H1 (cell line): ENCODE measurements around the gene MSANTD2. TPM values are rescaled to one million over a fixed set of nuclear protein-coding genes. Genes with fewer than 3 reads are reported as not detected.

Source experiments
- CBX5 ChIP-seq: fragments of 300-800, 300-1000 bp; sonication (generic); IDR thresholded peaks from 2 replicates; pipeline ENCODE4 v1.7.1; 2016; ENCODE audit warnings: antibody characterized with exemption, low read length, low read depth
- CTBP2 ChIP-seq: IDR thresholded peaks from 2 replicates; pipeline ENCODE4 v1.7.0; 2011; ENCODE audit warnings: borderline replicate concordance, mild to moderate bottlenecking, moderate library complexity, mixed read lengths, low read length; ENCODE audit not compliant: insufficient read depth, insufficient read length
- KDM1A ChIP-seq: fragments of 200-600, 300-600 bp; sonication (generic); IDR thresholded peaks from 2 replicates; pipeline ENCODE4 v1.7.1; 2016; ENCODE audit warnings: mild to moderate bottlenecking, low read length, borderline replicate concordance
- polyA plus RNA-seq, 7 experiments: library from polyadenylated mRNA; depleted of rRNA in 3 of 7; stranded (reverse) in 5 of 7; unstranded in 2 of 7; fragments of >200 nt in 5 of 7; fragments of 200-250 nt in 2 of 7; gene quantifications; 1 replicate in 5 of 7; 2 replicates in 1 of 7; 4 replicates in 1 of 7; pipeline versions ENCODE4 v1.2.1 to v1.2.3, GENCODE V29; 2011 to 2013; ENCODE audit warnings: missing spikeins in 2 of 7, mixed read lengths in 2 of 7
- total RNA-seq: library from RNA; stranded (reverse); fragmentation: NEBNext Ultra II Directional; extraction: Animal tissue kit (Norgen Biotek cat#: 25700); gene quantifications from 2 replicates; pipeline ENCODE4 v1.2.1, GENCODE V29; 2021
- TF ChIP-seq, protein P1 (sequence below): IDR thresholded peaks from 2 replicates; pipeline ENCODE4 v1.6.1; 2011; ENCODE audit warnings: low read depth, mild to moderate bottlenecking, low read length; ENCODE audit not compliant: insufficient read depth

Gene MSANTD2
- total and polyA plus RNA-seq, 2 of the 8 experiments (the other 6 are each of a cell fraction or from before 2014, with no cell fraction given): 8.2 to 15.9 TPM

DNA sequence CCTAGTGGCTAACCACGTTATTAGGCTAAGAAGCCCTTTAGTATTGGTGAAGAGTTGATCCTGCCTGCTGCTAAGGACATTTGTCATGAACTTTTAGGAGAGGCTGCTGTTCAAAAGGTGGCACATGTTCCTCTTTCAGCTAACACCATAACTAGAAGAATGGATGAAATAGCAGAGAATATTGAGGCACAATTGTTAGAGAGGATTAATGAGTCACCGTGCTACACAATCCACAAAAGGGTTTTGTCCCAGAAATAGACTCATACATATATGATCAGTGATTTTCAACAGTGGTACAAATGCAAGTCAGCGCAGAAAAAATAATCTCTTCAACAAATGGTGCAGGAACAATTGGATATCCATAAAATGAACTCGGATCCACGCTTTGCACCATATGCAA is 7.0 kb upstream of the MSANTD2 start (continued):
- no peak for TF ChIP-seq CTBP2
- TF ChIP-seq, protein P1, sequence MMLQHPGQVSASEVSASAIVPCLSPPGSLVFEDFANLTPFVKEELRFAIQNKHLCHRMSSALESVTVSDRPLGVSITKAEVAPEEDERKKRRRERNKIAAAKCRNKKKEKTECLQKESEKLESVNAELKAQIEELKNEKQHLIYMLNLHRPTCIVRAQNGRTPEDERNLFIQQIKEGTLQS: no peak
- no peak for TF ChIP-seq CBX5
- TF ChIP-seq KDM1A: no peak
